PFSK-1 (cell line): ENCODE data around the gene TBC1D8.

Experiments used
- POLR2AphosphoS5 ChIP-seq: IDR thresholded peaks from 2 replicates; pipeline ENCODE4 v1.6.1; 2012; ENCODE audit warnings: low read depth, mild to moderate bottlenecking, control low read depth, low read length, moderate library complexity
- REST ChIP-seq, 2 experiments: IDR thresholded peaks; 2 replicates each; pipeline versions ENCODE4 v1.6.1 to v1.8.0; 2011 to 2012; ENCODE audit warnings: low read depth in 2 of 2, low read length in 2 of 2, control low read depth in 1 of 2, inconsistent platforms in 1 of 2, mild to moderate bottlenecking in 1 of 2, moderate library complexity in 1 of 2; ENCODE audit not compliant: insufficient read depth in 1 of 2

GRCh38 chr2:100969998-100970397, 181.2 kb downstream of the TBC1D8 start:
- no peak for TF ChIP-seq REST (IDR thresholded peaks at IDR 0.05; ENCODE audit: insufficient read depth in 1 of 2, low read depth in 2 of 2, low read length in 2 of 2)
- TF ChIP-seq POLR2AphosphoS5, result no peak
